ENCODE results near the gene POFUT2.

GRCh38 chr21:45270306-45270821 lies 17.3 kb downstream of the POFUT2 start:
- TF ChIP-seq POLR2A (IDR thresholded peaks at IDR 0.05) (no peak), EP300 (IDR thresholded peaks at IDR 0.05) (no peak)

Data from ovary (tissue), 1 donor.